Heart left ventricle (tissue), 16 donors: Measurements from ENCODE around the gene SPAG9. TPM values are rescaled to one million over a fixed set of nuclear protein-coding genes. Genes with fewer than 3 reads are reported as not detected.
A peak's percentile ranks its signal among the peaks of the same experiment; 100 is the strongest.

Source experiments
- ATAC-seq, 4 donors: fragments of 200-7000 bp; cut with Tn5 transposase; one replicate each; pipeline ENCODE4 v1.9.1; 2020 to 2022; ENCODE audit warnings: moderate library complexity in 4 of 4, mild to moderate bottlenecking in 3 of 4, moderate number of reproducible peaks in 1 of 4
- DNase-seq, 5 donors: peaks; one replicate each; pipeline ENCODE4 v3.0.0-alpha.2; 2020
- H3K27ac ChIP-seq, 12 donors: fragments of 200-600 bp; sonication (generic) in 4 of 12; one replicate each; pipeline versions ENCODE4 v1.5.0 to v1.8.0; 2016 to 2022; ENCODE audit warnings: mild to moderate bottlenecking in 2 of 12
- H3K27me3 ChIP-seq, 9 donors: fragments of 200-600 bp; sonication (generic) in 2 of 9; one replicate each; pipeline versions ENCODE4 v1.5.1 to v1.8.0; 2016 to 2022; ENCODE audit warnings: mild to moderate bottlenecking in 3 of 9
- H3K36me3 ChIP-seq, 9 donors: fragments of 200-600 bp; sonication (generic) in 2 of 9; one replicate each; pipeline versions ENCODE4 v1.5.0 to v1.8.0; 2018 to 2022; ENCODE audit warnings: mild to moderate bottlenecking in 2 of 9
- H3K4me1 ChIP-seq, 12 donors: fragments of 200-600 bp; sonication (generic) in 4 of 12; one replicate each; pipeline versions ENCODE4 v1.5.0 to v1.8.0; 2016 to 2022; ENCODE audit warnings: mild to moderate bottlenecking in 3 of 12
- H3K4me3 ChIP-seq, 12 donors: fragments of 200-600 bp; sonication (generic) in 4 of 12; one replicate each; pipeline versions ENCODE4 v1.5.0 to v1.8.0; 2017 to 2022; ENCODE audit warnings: mild to moderate bottlenecking in 9 of 12, moderate library complexity in 4 of 12
- H3K9me3 ChIP-seq, 12 donors: fragments of 200-600 bp; sonication (generic) in 4 of 12; one replicate each; pipeline versions ENCODE4 v1.5.0 to v1.8.0; 2016 to 2022; ENCODE audit warnings: mild to moderate bottlenecking in 1 of 12
- CTCF ChIP-seq, 12 donors: fragments of 200-600 bp; sonication (generic) in 4 of 12; IDR thresholded peaks; one replicate each; pipeline versions ENCODE4 v1.5.0 to v1.8.0; 2018 to 2022; ENCODE audit warnings: antibody characterized with exemption in 12 of 12, mild to moderate bottlenecking in 5 of 12
- POLR2A ChIP-seq, 2 donors: fragments of 450-650 bp; IDR thresholded peaks; one replicate each; pipeline ENCODE4 v1.6.1; 2017; ENCODE audit warnings: antibody characterized with exemption in 2 of 2, mild to moderate bottlenecking in 2 of 2, moderate library complexity in 2 of 2
- WGBS, 4 donors: extraction: QIAGEN DNeasy Blood & Tissue Kit in 2 of 4; methylation state at CpG; one replicate each; pipeline versions ENCODE4 v1.1.5 to v1.1.7; 2013 to 2018; 5-methylcytosine and 5-hydroxymethylcytosine counted together
- intact Hi-C, 10 donors: fragments of 100-400 bp; cut with DNase I; formaldehyde crosslinking; loops; one replicate each; pipeline versions ENCODE4 v1.11.1 to v1.14.2; 2022
- polyA plus RNA-seq, 2 donors: library from polyadenylated mRNA; stranded (reverse); fragments of 200-250 nt; gene quantifications; one replicate each; pipeline ENCODE4 v1.2.3, GENCODE V29; 2013
- total RNA-seq, 9 donors: library from RNA; depleted of rRNA in 2 of 9; stranded (reverse); fragments of >200 nt in 2 of 9; fragmentation: NEBNext Ultra II Directional in 3 of 9; extraction: Animal tissue kit (Norgen Biotek cat#: 25700) in 3 of 9; gene quantifications; one replicate each; pipeline versions ENCODE4 v1.1.0 to v1.2.4, GENCODE V29; 2016 to 2023
- donor health status: ischemic (EF 13 %, LVEDD 7.1; RV severe dilation, severe dysfunction).
- donor health status: healthy with polysubstance abuse.
- donor health status: DM: no; HTN: yes; CAD: no.
- donor health status: DM: no; HTN: no; CAD: no.
- donor health status: ischemic (EF 25% LVEDD 6.9; RV normal size, moderate dysfunction).
- donor health status: ischemic (EF 25% LVEDD 5.7; RV mildly dilated, moderate dysfunction).
- donor health status: healthy.
- donor health status: DM: yes; HTN: yes; CAD: no.
- donor health status: ischemic (EF 35%, LVEDD 5.7; RV mildly dilated, moderate dysfunction).
- donor health status: nonischemic (EF 11% LVEDD 7.7; RV severe dilation, severe dysfunction).
- donor health status: DM: yes; HTN: yes; CAD: no.
- donor health status: PGD.
- donor health status: ischemic (EF 29% LVEDD 5.4; RV normal size, mild dysfunction).
- donor health status: nonischemic (EF 23%, LVEDD 6.1; RV moderate dilation, normal function).

SPAG9 gene
- total and polyA plus RNA-seq, 11 donors = 15.9 to 65.4 (median 52.9) TPM

GRCh38 chr17:51057534-51057933 lies 63.1 kb downstream of the SPAG9 start:
- ATAC-seq (peak in 1 of 4 donors; percentile 25), DNase-seq (no peak)
- Histone ChIP-seq H3K27ac (peak overlapping the region in 10 of 12 donors; percentile 41 to 73 (median 58)), H3K4me1 (peaks cover 0 to 26% (median 22%) of the 10 kb centered on the region in 12 donors), H3K36me3 (peaks cover 0 to 3% (median 0%) of the 10 kb centered on the region in 9 donors), H3K9me3 (no peaks in the 10 kb centered on the region), H3K27me3 (no peaks in the 10 kb centered on the region), H3K4me3 (no peak overlapping the region)
- TF ChIP-seq CTCF (IDR thresholded peaks at IDR 0.05) (no peak), POLR2A (IDR thresholded peaks at IDR 0.05) (no peak)
- 54 to 61% (median 58%) methylated on average over 3 of the region's 3 CpGs for WGBS, 4 donors
- intact Hi-C loops = loop anchor here in 5 of 10 donors (5.0 to 10.0 kb wide), 5 partner anchors 50 to 95 kb away; partner anchors contain the start of gene NME1 (in 1 of the 5)

GRCh38 chr17:51056813-51057510 lies 63.7 kb downstream of the SPAG9 start:
- DNase-seq (no peak), ATAC-seq (peak; percentile 82 to 87 (median 86))
- Histone ChIP-seq H3K9me3 (no peaks in the 10 kb centered on the region), H3K4me1 (peaks cover 0 to 26% (median 22%) of the 10 kb centered on the region in 12 donors), H3K4me3 (peak overlapping the region in 2 of 12 donors; percentile 2 to 16), H3K27ac (peak overlapping the region in 11 of 12 donors; percentile 41 to 73 (median 57)), H3K27me3 (no peaks in the 10 kb centered on the region), H3K36me3 (peaks cover 0 to 5% (median 0%) of the 10 kb centered on the region in 9 donors)
- intact Hi-C loops = loop anchor here in 5 of 10 donors (5.0 to 10.0 kb wide), 5 partner anchors 50 to 95 kb away; partner anchors contain the start of gene NME1 (in 1 of the 5)
- TF ChIP-seq CTCF (IDR thresholded peaks at IDR 0.05) (peak; percentile 12 to 76 (median 54)), POLR2A (IDR thresholded peaks at IDR 0.05) (no peak)
- WGBS, 4 donors = 8 to 38% (median 22%) methylated on average over 1 of the region's 1 CpG

- WGBS, 4 donors = 94 to 98% (median 95%) methylated on average over 4 of the region's 4 CpGs
- TF ChIP-seq CTCF (IDR thresholded peaks at IDR 0.05) = no peak
- TF ChIP-seq POLR2A (IDR thresholded peaks at IDR 0.05) = no peak
- ATAC-seq (no peak), DNase-seq (no peak)
- no peak overlapping the region for H3K4me3 ChIP-seq
- intact Hi-C loops = loop anchor here in 8 of 10 donors (2.0 to 10.0 kb wide), 6 partner anchors 18 to 98 kb away; partner anchors contain the start of gene NME1 (in 1 of the 8)
- H3K9me3 ChIP-seq = no peaks in the 10 kb centered on the region
- H3K4me1 ChIP-seq = peaks cover 0 to 26% (median 22%) of the 10 kb centered on the region in 12 donors
- H3K27me3 ChIP-seq = no peaks in the 10 kb centered on the region
- H3K27ac ChIP-seq = no peak overlapping the region
- H3K36me3 ChIP-seq = peaks cover 0 to 5% (median 0%) of the 10 kb centered on the region in 9 donors
Observed at GRCh38 chr17:51054748-51055147, 65.9 kb downstream of the SPAG9 start.

- H3K27ac ChIP-seq = no peak overlapping the region
- WGBS, 4 donors = 93 to 97% (median 94%) methylated on average over 3 of the region's 3 CpGs
- H3K36me3 ChIP-seq = peaks cover 0 to 5% (median 0%) of the 10 kb centered on the region in 9 donors
- H3K27me3 ChIP-seq = no peaks in the 10 kb centered on the region
- no peak for TF ChIP-seq POLR2A (IDR thresholded peaks at IDR 0.05)
- no peak for TF ChIP-seq CTCF (IDR thresholded peaks at IDR 0.05)
- peaks cover 0 to 35% (median 14%) of the 10 kb centered on the region in 12 donors for H3K4me1 ChIP-seq
- intact Hi-C loops = loop anchor here in 3 of 10 donors (5.0 to 10.0 kb wide), 2 partner anchors 47 to 50 kb away; no protein-coding TSS in a partner anchor
- no peaks in the 10 kb centered on the region for H3K9me3 ChIP-seq
- DNase-seq (no peak), ATAC-seq (no peak)
- H3K4me3 ChIP-seq = no peak overlapping the region
Observed at GRCh38 chr17:51052235-51052634, 68.4 kb downstream of the SPAG9 start.
